Lung microvascular endothelial cell (primary cell): ENCODE results near the gene NACC2. TPM values are rescaled to one million over a fixed set of nuclear protein-coding genes. Genes with fewer than 3 reads are reported as not detected.

Experiments
- DNase-seq, 2 donors: peaks; one replicate each; pipeline versions ENCODE4 v3.0.0 to v3.0.0-alpha.2; 2010; ENCODE audit warnings: low read depth in 2 of 2
- total RNA-seq: library from RNA; depleted of rRNA; stranded (reverse); fragments of >200 nt; gene quantifications from 2 replicates; pipeline ENCODE4 v1.2.1, GENCODE V29; 2014

Gene NACC2
- total RNA-seq, 1 donor from 2014 or later, result 10.9 TPM

GRCh38 chr9:136093346-136093986 lies 1.6 kb downstream of the NACC2 start:
- peak; percentile 29 for DNase-seq

GRCh38 chr9:136092741-136093140 lies 2.3 kb downstream of the NACC2 start:
- no peak for DNase-seq

- DNase-seq, result no peak
These were observed 2.8 kb downstream of the NACC2 start for GRCh38 chr9:136092353-136092650.

- no peak for DNase-seq
These were observed 3.3 kb downstream of the NACC2 start for GRCh38 chr9:136091582-136092352.

GRCh38 chr9:136090768-136091581 lies 4.1 kb downstream of the NACC2 start:
- DNase-seq, result no peak

- no peak for DNase-seq
These were observed 4.9 kb downstream of the NACC2 start for GRCh38 chr9:136090056-136090735.

GRCh38 chr9:136089697-136090045 lies 5.4 kb downstream of the NACC2 start:
- DNase-seq, result peak; percentile 55 to 66

GRCh38 chr9:136088939-136089696 lies 6.0 kb downstream of the NACC2 start:
- no peak for DNase-seq

- no peak for DNase-seq
These were observed 6.6 kb downstream of the NACC2 start for GRCh38 chr9:136088481-136088938.

GRCh38 chr9:136087741-136088480 lies 7.2 kb downstream of the NACC2 start:
- no peak for DNase-seq

GRCh38 chr9:136086951-136087740 lies 7.9 kb downstream of the NACC2 start:
- DNase-seq, result no peak

GRCh38 chr9:136086213-136086881 lies 8.7 kb downstream of the NACC2 start:
- no peak for DNase-seq

- DNase-seq, result no peak
These were observed 9.3 kb downstream of the NACC2 start for GRCh38 chr9:136085815-136086212.

- no peak for DNase-seq
These were observed 10.8 kb downstream of the NACC2 start for GRCh38 chr9:136084063-136084944.

GRCh38 chr9:136083558-136084062 lies 11.5 kb downstream of the NACC2 start:
- DNase-seq, result no peak

GRCh38 chr9:136082496-136083361 lies 12.4 kb downstream of the NACC2 start:
- no peak for DNase-seq
